Glomerular visceral epithelial cell (primary cell): ENCODE data around the gene KMT2D.
A peak's percentile ranks its signal among the peaks of the same experiment; 100 is the strongest.

Experiments used
- DNase-seq: peaks from one replicate; pipeline ENCODE4 v3.0.0-alpha.2; 2016; ENCODE audit errors: extremely low spot score

Gene KMT2D

DNA sequence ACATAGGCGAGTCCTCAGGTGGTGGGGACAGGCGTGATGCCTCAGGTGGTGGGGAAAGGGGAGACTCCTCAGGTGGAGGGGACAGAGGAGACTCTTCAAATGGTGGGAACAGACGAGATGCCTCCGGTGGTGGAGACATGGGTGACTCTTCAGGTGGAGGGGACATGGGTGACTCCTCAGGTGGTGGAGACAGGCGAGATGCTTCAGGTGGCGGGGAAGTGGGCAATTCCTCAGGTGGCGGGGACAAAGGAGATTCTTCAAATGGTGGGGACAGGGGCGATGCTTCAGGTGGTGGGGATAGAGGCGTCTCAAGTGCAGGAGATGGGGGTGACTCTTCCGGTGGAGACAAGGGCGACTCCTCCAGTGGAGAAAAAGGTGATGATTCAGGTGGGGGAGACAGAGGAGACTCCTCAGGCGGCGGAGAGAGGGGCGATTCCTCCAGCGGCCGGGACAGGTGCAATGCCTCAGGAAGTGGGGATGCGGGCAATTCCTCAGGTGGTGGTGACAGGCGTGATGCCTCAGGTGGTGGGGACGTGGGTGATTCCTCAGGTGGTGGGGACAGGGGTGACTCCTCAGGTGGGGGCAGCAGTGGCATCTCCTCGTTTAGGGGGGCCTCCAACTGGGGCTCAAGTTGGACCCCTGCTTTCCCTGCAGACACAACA lies 8.7 kb downstream of the KMT2D start:
- DNase-seq: no peak

DNA sequence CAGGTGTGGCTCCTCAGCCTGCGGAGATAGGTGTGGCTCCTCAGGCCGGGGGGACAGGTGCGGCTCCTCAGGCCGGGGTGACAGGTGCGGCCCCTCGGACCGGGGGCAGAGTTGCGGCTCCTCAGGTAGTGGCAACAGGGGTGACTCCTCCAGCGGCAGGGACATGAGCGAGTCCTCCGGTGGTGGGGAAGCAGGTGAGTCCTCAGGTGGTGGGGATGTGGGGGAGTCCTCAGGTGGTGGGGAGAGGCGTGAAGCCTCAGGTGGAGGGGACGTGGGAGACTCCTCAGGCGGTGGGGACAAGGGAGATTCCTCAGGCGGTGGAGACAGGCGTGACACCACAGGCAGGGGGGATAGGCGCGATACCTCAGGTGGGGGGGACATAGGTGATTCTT lies 9.2 kb downstream of the KMT2D start:
- DNase-seq: no peak

DNA sequence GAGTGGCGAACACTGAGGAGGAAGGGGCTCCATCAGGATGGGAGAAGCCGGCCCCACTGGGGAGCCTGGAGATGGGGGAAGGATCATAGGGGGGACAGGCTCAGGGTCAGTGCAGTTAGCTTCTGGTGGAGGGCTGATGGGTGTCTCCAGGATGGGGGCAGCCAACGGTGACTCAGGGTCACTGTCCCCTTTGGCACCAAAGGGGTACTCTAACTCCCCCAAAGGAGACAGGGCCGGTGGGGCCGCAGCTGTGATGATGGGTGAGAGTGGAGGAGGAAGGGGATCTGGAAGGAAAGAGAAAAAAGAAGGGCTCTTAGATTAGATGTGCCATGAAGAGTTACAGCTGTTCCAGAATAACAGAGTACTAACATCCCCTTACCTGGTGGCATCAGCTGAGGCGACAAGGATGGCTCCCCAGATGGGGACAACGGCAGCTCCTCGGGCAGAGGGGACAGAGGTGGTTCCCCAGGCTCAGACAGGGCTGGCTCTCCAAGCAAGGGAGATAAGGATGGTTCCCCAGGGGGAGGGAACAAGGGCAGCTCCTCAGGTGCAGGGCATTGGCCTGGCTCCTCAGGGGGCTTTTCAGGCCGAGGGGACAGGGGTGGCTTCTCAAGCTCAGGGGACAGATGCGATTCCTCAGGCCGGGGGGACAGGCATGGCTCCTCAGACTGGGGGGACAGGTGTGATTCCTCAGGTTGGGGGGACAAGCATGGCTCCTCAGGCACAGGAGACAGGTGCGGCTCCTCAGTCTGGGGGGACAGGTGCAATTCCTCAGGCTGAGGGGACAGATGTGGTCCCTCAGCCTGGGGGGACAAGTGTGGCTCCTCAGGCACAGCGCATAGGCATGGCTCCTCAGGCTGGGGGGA lies 9.9 kb downstream of the KMT2D start:
- DNase-seq: no peak

DNA sequence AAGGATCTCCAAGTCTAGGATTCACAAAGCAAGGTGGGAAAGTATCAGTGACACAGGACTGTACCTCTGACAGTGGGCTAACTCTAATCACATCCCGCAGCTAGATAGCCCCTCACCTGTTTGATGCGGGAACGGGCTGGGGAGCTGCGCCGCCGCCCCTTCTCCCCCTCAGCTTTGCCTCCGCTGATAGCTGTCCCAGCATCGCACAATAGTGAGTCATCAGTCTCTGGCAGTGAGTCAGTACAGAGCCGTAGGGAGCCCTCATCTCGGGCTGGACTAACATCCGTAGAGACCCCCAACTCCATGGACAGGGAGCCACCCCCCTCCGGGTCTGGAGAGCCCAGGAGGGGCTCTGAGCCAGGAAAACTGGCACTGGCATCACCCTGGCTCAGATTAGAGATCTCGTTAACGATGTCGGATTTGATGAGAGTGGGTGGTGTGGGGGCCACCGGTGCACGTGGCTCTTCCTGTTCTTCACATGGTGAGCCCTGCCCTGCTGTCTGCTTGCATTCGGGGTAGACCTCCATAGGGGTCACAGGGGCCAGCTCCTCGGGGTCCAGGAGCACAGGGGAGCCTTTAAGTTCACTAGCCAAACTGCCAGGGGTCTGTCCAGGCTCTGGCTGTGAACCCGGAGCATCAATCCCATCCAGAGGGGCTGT lies 10.9 kb downstream of the KMT2D start:
- peak; percentile 38 for DNase-seq

DNA sequence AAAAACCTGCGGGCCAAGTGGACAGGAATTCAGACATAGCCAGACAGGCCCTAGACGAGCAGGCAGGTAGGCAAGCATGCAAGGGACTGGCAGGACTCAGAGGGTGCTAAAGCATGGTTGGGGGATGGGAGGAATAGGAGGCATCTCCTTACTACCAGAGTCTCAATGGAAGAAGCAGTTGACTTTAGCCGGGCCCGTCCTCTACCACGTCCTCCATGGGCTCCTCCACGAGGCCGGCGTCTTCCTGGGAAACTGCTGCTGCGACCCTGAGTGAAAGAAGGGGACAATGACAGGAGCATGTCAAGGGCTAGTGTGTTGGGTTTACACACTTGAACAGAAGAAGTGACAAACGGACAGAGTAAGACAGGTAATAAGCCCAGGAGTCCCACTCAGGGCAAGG lies 11.6 kb downstream of the KMT2D start:
- no peak for DNase-seq

DNA sequence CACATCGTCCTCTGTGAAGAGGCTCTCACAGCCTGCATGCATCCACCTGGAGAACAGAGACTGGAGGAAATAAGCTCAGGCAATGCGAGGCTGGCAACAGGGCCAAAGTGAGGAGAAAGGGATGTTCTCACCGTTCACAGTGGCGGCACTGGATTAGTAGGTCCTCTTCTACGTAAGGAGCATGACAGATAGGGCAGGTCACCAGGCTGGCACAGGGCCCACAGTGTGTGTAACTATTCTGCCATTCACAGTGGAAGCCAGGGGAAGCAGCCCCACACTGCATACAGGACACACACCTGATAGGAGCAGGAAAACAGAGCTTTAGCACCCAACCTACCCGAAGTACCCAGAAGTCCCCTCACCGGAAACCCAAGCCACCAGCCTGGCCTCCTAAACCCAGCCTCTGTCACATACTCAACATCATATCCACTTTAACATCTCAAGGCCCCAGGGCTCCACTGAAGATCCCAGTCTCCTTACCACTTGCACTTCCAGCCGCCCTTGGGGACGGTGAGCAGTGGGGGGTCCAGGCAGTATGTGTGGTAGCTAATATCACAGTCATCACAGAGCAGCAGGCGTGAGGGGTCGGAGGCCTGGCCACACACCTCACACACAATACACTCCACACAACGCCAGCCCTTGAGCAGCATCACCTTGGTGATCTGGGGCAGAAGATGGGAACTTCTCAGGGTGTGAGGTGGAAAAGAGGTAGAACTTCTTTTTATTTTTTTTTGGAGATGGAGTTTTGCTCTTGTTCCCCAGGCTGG lies 14.3 kb downstream of the KMT2D start:
- no peak for DNase-seq

DNA sequence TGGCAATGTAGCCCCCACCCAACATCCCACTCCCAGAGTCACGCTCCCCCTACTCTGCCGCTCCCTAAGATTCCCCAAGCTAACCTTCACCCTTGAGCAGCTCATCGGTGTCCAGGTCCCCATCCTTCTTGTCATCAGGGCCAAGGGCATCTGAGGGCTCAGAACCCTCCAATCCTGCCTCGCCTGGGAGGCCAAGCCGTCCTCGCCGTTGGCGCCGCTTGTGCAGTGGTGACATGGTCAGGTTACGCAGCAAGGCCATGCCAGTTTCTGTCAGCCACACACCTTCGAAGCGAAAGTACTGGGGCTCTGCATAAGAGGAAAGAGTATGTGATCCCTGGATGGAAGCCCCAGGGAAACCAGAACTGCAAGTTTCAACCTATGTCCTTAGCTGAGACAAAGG lies 15.9 kb downstream of the KMT2D start:
- no peak for DNase-seq

DNA sequence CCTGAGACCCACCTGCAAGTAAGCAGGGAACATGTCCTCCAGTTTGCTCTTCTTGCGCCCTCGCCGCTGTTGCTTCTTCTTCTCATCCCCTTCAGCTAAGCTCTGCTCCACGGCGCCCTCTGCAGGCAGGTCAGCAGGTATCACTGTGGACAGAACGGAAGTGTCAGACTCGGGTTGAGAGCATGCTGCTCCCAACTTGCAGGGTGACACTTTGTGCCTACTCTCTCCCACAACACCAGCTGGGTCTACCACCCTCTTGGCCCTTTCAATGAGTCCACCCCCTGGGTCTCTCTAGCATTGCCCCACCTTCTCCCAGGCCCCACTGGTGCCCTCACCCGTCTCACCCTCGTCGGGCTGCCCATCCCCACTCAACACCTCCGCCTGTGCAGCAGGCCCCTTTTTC lies 16.7 kb downstream of the KMT2D start:
- DNase-seq: peak; percentile 45

DNA sequence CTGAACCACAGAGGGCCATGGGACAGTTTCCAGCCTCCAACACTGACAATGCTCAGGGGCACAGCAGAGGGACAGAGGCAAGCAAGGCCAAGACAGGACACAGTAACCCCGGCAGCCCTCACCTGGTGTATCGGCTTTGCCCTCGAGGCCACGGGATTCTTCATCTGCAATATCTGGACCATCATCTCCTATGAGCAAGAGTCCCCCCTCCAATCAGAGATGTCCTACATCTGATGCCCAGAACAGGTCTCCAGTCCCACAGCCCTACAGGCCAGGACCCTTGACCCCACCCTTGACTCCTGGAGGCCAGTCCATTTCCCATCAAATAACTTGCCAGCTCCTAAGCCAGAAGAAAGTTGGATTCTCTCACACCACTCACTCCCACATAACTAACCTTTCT lies 17.4 kb downstream of the KMT2D start:
- DNase-seq: no peak

DNA sequence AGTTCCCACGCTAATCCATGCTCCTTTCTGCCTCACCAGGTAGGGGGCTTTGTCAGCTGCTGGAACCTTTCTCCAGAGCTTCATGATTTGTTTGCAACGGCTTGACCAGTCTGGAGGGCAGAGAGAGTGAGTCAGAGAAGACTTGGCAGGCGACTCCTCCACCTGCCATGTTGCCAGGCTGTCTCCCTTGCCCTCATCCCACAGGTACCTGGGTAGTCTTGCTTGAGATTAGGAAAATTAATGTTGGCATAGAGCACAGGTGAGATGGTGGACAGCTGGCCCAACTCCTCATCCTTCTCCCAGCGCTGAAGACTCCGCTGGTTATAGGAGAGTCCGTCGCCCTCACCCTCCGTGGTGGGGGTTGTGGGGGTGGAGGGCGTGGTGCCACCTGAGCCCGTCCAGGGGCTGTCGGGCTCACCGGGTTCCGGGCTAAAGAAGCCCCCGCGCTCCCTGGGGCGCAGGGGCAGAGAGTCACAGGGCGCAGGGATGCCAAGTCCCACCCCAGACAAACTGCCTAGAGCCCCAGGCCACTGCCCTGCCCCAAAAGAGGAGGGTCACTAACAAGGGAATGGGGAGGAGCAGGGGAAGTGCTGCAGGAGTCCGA lies 18.6 kb downstream of the KMT2D start:
- no peak for DNase-seq

DNA sequence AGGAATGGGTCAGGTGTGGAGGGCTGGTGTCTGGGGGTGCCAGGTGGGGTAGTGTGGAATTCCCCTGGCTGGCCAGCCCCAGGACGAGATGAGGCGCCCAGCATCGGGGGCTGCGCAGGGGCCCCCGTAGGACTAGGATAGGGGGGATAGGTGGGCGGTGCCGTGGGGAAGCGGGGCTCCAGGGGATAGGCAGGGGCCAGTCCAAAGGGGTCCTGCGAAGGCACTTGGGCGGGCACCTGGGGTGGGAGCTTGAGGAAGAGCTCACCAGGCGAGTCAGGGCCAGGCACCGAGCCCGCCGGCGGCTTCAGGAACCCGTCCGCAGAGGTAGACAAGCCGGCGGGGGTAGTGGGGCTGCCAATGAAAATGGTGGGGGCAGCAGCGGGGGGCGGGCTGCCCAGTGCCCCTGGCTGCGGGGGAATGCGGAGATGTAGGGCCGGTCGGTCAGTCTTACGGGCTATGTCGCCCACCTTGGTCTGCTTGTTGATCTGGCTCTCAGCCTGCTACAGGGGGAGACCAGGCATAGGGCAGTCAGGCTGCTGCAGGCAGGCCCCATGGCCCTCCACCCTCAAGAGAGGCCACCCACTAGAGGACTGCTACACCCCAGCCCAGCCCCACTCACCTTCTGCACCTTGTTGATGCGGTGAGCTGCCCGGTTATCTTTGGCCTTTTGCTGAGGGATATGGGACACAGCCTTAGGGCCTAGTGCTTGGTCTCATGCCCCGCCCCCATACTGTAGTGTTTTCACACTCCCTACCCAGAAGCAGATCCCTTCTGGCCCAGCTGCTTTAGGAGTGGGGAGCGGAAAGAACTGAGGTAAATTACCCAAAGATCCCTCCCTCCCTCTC lies 19.3 kb downstream of the KMT2D start:
- DNase-seq: no peak

DNA sequence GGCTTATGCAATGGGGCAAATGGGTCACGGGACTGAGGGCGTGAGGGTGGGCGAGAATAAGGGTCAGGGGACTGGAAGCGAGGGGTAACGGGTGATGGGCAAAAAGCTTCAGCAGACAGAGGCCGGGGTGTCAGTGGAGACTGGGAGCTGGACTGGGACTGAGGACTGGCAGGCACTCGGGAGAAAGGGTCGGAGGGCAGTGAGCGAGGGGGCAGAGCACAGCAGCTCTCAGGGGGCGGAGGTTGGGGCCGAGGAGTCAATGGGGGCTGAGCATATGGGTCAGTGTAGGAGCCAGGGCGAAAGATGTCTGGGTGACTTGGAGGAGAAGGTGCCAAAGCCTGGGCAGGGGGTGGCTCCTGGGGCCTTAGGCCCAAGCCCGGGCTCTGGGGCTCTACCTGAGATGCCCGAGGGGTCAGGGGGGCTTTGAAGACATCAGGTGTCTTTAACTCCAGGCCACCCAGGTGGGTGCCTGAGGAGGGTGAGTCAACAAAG lies 20.2 kb downstream of the KMT2D start:
- DNase-seq: no peak

DNA sequence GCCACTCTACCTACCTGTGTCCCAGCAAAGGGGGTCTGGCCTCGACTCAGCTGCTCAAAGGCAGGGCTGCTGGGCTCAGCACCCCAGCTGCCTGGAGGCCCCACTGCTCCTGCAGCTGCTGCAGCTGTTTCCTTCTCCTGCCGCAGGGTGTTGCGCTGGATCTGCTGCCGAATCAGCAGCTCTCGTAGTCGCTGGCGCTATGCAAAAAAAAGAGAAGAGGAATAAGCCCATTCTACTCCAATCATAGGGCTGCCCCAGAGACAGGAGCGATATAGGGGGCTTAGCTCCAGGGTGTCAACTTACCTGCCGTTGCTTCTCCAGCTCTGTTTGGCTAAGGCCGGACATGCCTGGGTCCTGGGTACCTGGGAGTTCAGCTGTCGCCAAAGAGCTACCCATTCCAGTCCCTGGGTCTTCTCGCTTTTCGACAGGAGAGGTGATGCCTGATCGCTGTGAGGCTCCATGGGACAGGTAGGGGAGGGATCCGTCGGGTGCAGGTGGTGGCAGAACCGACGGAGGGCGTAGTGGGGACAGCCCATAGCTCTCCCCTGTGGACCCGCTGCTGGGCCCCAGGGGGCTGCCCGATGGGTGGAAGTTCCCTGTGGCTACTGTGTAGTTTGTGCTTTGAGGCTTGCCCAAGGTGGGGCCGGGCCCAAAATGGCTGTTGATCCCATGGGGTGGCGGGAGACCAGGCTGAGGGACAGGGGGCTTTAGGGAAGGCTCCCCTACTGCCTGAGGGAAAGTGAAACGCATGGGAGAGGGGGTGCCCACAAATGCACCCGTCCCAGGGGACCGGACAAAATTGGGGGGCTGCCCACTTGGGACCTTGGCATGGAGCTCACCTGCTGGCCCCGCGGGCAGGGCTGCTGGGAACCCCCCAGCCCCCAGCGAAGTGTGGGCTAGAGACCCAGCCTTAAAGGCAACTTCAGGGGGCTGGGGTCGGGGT lies 20.9 kb downstream of the KMT2D start:
- DNase-seq: no peak

DNA sequence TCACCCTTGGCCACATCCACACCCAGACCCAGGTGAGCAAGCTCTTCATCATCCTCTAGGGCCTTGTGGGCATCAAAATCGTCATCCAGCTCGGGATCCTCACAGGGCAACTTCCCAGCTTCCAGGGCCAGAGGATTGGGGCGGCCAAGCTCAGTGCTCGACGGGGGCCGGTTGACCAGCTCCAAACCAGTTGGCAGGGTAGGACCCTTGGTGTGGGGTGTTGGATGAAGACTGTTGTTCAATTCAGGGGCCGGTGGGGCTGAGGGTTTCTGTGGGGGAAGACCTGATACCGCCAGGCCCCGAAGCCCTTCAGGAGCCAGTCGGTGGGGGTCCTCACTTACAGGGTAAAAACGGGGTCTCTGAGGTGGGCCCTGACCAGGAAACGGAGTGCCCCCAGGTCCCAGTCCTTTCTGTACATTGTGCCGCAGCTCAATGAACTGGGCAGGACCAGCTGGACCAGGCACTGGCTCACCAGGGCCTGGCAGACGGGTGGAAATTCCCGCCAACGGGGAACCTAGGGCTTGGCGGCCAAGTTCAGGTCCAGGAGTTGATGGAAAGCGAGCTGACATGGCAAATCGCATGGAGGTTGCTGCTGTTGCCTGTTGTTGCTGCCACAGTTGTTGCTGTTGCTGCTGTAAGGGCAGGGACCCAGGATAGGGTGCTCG lies 22.2 kb downstream of the KMT2D start:
- DNase-seq: no peak

DNA sequence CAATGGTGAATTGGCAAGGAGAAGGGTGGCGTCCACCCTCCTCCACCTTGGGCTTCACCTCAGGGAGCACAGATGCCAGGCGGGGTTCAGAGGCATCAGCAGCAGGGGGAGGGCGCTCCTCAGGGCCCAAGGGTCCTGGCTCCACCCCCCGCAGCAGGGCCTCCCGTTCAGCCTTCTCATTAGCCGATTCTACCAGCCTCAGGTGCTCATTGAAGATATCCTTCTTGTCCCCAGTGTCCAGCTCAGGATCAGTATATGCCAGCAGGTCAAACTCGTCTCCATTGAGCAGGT lies 22.7 kb downstream of the KMT2D start:
- DNase-seq: no peak

DNA sequence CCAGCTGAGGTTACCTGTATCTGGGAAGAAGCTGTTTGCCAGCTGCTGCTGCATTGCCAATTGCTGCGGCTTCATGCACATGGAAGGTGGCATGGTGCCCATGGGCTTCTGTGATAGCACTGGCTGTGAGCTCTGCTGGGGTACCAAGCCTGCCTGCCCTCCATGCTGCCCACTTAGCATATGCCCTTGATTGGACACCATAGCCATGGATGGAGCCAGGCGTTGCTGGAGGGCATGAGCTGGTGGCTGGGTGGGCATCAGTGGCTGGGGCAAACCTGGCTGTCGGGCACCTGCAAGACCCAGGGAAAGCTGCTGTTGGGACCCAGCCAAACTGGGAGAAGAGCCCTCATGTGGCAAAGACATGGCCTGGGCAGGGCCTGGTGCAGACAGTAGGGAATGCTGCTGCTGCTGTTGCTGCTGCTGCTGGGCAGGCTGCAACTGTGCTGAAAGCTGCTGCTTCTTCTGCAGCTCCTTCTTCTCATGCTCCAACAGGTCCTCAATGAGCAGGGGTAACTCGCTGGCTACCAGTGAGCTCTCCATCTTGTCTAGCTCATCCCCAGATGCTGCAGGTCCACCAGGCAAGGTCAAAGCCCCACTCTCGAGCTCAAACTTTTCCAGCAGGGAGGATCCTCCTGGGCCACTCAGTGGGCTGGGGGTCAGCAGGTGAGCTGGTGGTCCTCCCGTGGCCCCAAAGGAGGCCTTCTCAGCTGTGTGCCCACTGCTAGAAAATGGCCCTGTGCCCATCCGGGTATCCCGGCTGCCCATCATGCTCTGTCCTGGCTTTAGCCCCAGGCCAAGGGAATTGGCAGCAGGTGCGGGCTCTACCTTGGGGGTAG lies 23.3 kb downstream of the KMT2D start:
- DNase-seq: no peak

DNA sequence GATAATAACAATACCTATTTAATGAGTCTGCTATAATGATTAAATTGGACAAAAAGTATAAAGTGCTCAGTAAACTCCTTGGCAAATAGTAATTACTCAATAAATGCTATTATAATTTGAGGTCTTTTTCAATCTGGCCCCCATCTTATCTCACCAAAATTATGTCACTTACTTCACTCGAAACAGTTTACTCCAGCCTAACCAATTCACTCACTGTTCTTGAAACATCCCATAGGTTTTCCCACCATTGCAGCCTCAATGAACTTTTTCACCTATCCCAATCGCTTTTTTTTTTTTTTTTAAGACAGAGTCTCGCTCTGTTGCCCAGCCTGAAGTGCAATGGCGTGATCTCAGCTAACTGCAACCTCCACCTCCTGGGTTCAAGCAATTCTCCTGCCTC lies 24.6 kb downstream of the KMT2D start:
- no peak for DNase-seq

DNA sequence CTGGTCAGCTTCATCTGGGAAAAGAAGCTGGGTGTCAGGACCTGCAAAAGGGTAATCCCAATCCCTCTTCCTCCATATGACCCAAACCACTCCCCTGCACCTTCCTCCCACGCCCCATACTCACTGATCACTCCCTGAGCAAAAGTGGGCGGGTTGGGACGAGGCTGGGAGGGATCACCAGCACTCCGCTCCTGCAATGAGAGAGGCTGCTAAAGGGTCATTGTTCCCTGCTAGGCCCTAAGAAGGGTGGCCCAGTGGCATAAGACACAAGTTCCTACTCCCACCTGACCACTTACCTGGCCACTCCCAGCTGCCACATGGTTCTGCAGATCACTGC lies 26.3 kb downstream of the KMT2D start:
- no peak for DNase-seq
